Gastroesophageal sphincter (tissue), 4 donors: ENCODE data around the gene MCRIP1. TPM values are rescaled to one million over a fixed set of nuclear protein-coding genes. Genes with fewer than 3 reads are reported as not detected.
A peak's percentile ranks its signal among the peaks of the same experiment; 100 is the strongest.

Experiments used
- ATAC-seq: fragments of 150-250 bp; one replicate; pipeline ENCODE4 v1.9.1; 2016; ENCODE audit warnings: mild to moderate bottlenecking, moderate library complexity
- H3K27ac ChIP-seq, 4 donors: fragments of 200-600 bp; sonication (generic) in 3 of 4; 1 replicate in 3 of 4; 2 replicates in 1 of 4; pipeline ENCODE4 v1.5.1; 2016 to 2019
- H3K27me3 ChIP-seq: fragments of 200-600 bp; sonication (generic); one replicate; pipeline ENCODE4 v1.5.1; 2019
- H3K36me3 ChIP-seq, 2 donors: fragments of 200-600 bp; sonication (generic); one replicate each; pipeline ENCODE4 v1.5.1; 2019; ENCODE audit warnings: control low read depth in 1 of 2
- H3K4me1 ChIP-seq, 3 donors: fragments of 200-600 bp; sonication (generic); 1 replicate in 2 of 3; 2 replicates in 1 of 3; pipeline ENCODE4 v1.5.1; 2016 to 2019; ENCODE audit warnings: control low read depth in 2 of 3
- H3K4me3 ChIP-seq, 2 donors: fragments of 200-600 bp; sonication (generic); one replicate each; pipeline ENCODE4 v1.5.1; 2019; ENCODE audit warnings: mild to moderate bottlenecking in 1 of 2, moderate library complexity in 1 of 2
- H3K9me3 ChIP-seq, 3 donors: fragments of 200-600 bp; sonication (generic); one replicate each; pipeline ENCODE4 v1.5.1; 2017 to 2019; ENCODE audit warnings: control low read depth in 2 of 3
- CTCF ChIP-seq, 4 experiments: fragments of 200-600 bp in 2 of 4; fragments of 450-650 bp in 2 of 4; sonication (generic) in 1 of 4; IDR thresholded peaks; one replicate each; pipeline ENCODE4 v1.5.1; 2017 to 2019; ENCODE audit warnings: antibody characterized with exemption in 4 of 4, mild to moderate bottlenecking in 2 of 4, moderate library complexity in 2 of 4
- EP300 ChIP-seq: sonication (generic); formaldehyde crosslinking; IDR thresholded peaks from one replicate; pipeline ENCODE4 v1.6.1; 2017; ENCODE audit warnings: antibody characterized with exemption, mild to moderate bottlenecking
- POLR2A ChIP-seq, 2 donors: fragments of 450-650 bp; IDR thresholded peaks; one replicate each; pipeline ENCODE4 v1.6.1; 2017; ENCODE audit warnings: antibody characterized with exemption in 2 of 2, mild to moderate bottlenecking in 2 of 2, moderate library complexity in 1 of 2
- POLR2AphosphoS5 ChIP-seq: sonication (generic); formaldehyde crosslinking; IDR thresholded peaks from one replicate; pipeline ENCODE4 v1.6.1; 2017; ENCODE audit warnings: antibody characterized with exemption
- WGBS, 2 donors: methylation state at CpG; one replicate each; pipeline ENCODE4 v1.1.5; 2018; ENCODE audit warnings: low coverage in 1 of 2; 5-methylcytosine and 5-hydroxymethylcytosine counted together
- total RNA-seq, 4 donors: library from RNA; depleted of rRNA; stranded (reverse); fragments of >200 nt; gene quantifications; one replicate each; pipeline ENCODE4 v1.1.0, GENCODE V29; 2016

MCRIP1 gene
- total RNA-seq, 4 donors from 2014 or later: 70.4 to 131 (median 85.9) TPM

GRCh38 chr17:81871387-81872230 is 38.5 kb upstream of the MCRIP1 start:
- H3K4me1 ChIP-seq: peaks cover 0 to 57% (median 35%) of the 10 kb centered on the region in 3 donors
- WGBS, 2 donors: 0% methylated on average over 7 of the region's 86 CpGs; no CpG with 5 or more reads in 1 of the 2 donors
- H3K9me3 ChIP-seq: no peaks in the 10 kb centered on the region
- ATAC-seq: peak; percentile 23
- H3K4me3 ChIP-seq: peak overlapping the region; percentile 54 to 80
- no peaks in the 10 kb centered on the region for H3K27me3 ChIP-seq
- TF ChIP-seq CTCF (IDR thresholded peaks at IDR 0.05) (peak in 3 of 4 experiments; percentile 48 to 66 (median 55)), EP300 (no peak), POLR2A (IDR thresholded peaks at IDR 0.05) (peak; percentile 93 to 95)
- H3K27ac ChIP-seq: peak overlapping the region; percentile 82 to 99 (median 98)
- H3K36me3 ChIP-seq: peaks cover 0 to 27% of the 10 kb centered on the region in 2 donors

DNA sequence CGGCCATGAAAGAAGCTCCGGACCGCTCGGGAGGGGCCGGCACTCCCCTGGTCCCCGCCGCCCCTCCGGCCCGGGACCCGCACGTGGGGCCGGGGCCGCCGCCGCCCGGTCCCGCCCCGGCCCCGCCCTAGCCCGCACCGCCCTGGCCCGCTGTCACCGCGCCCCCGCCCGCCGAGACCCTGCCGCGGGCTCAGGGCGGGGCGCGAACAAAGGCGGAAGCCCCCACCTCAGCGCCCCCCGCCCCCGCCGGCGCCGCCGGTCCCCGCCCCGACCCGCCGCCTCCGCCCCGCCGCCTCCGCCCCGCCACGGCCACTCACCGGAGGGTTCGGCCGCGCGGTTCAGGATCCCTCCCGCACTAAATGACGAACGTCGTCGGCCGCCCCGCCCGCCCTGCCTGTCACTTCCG is 37.9 kb upstream of the MCRIP1 start, which contains the start of gene ARHGDIA:
Gene ARHGDIA, minus strand, starts transcription at position 357 of the 406 bp plus-strand sequence. CDS start 1,407 bp downstream, outside the sequence.
- peaks cover 0 to 63% (median 35%) of the 10 kb centered on the region in 3 donors for H3K4me1 ChIP-seq
- peak within 1 kb of the TSS; percentile 54 to 80 for H3K4me3 ChIP-seq
- peak within 1 kb of the TSS; percentile 84 to 99 (median 98) for H3K27ac ChIP-seq
- H3K27me3 ChIP-seq: no peaks in the 10 kb centered on the region
- WGBS, 2 donors: no CpG with 5 or more reads among the region's 64 CpGs
- no peak for TF ChIP-seq POLR2A (IDR thresholded peaks at IDR 0.05)
- TF ChIP-seq POLR2AphosphoS5: peak; percentile 98
- TF ChIP-seq EP300: no peak
- no peaks in the 10 kb centered on the region for H3K9me3 ChIP-seq
- peak; percentile 81 for ATAC-seq
- peaks cover 0 to 29% of the 10 kb centered on the region in 2 donors for H3K36me3 ChIP-seq

DNA sequence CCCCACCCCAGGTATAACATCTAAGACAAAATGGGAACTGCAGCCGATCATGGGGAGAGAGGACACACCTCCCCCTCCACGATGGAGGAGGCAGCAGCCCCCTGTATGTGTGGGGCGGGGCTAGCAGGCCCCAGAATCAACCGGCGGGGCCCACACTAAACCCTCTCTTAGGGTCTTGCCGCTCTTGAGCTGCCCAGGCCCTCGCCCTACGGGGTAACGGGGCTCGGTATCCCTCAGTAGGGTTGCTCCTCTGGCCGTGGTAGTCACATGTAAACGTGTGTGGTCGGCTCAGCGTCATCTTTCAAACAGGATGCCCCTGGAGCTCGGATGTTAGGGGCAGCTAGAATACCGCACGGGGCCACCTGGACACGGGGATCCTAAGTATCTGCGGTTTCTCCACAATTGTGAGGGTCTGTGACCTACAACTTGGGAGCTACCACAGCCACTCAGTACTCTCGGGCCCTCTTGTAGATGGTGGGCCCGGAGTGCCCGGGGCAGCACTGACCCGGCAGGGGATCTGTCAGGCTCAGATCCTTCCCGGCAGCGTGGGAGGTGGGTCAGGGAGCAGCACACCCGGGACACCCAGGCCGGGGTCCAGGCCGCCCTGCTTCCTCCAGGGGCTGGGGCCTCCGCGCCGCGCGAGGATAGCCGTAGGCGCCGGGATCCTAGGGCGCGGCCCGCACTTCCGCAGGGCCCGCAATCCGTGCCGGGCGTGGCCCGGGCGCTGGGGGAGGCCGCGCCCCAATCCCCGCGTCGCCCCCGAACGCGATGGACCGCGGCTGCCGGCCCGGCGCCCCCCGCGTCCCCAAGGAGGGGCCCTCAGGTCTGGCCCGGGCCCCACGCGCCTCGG is 37.3 kb upstream of the MCRIP1 start:
- TF ChIP-seq POLR2AphosphoS5 (peak; percentile 4), POLR2A (IDR thresholded peaks at IDR 0.05) (peak in 1 of 2 donors; percentile 36), EP300 (no peak), CTCF (IDR thresholded peaks at IDR 0.05) (no peak)
- ATAC-seq: peak; percentile 36
- WGBS, 2 donors: no CpG with 5 or more reads among the region's 65 CpGs
- peaks cover 0 to 35% of the 10 kb centered on the region in 2 donors for H3K36me3 ChIP-seq
- H3K9me3 ChIP-seq: no peaks in the 10 kb centered on the region
- H3K27ac ChIP-seq: peak overlapping the region; percentile 84 to 99 (median 98)
- peaks cover 0 to 68% (median 35%) of the 10 kb centered on the region in 3 donors for H3K4me1 ChIP-seq
- peak overlapping the region; percentile 54 to 80 for H3K4me3 ChIP-seq
- no peaks in the 10 kb centered on the region for H3K27me3 ChIP-seq

DNA sequence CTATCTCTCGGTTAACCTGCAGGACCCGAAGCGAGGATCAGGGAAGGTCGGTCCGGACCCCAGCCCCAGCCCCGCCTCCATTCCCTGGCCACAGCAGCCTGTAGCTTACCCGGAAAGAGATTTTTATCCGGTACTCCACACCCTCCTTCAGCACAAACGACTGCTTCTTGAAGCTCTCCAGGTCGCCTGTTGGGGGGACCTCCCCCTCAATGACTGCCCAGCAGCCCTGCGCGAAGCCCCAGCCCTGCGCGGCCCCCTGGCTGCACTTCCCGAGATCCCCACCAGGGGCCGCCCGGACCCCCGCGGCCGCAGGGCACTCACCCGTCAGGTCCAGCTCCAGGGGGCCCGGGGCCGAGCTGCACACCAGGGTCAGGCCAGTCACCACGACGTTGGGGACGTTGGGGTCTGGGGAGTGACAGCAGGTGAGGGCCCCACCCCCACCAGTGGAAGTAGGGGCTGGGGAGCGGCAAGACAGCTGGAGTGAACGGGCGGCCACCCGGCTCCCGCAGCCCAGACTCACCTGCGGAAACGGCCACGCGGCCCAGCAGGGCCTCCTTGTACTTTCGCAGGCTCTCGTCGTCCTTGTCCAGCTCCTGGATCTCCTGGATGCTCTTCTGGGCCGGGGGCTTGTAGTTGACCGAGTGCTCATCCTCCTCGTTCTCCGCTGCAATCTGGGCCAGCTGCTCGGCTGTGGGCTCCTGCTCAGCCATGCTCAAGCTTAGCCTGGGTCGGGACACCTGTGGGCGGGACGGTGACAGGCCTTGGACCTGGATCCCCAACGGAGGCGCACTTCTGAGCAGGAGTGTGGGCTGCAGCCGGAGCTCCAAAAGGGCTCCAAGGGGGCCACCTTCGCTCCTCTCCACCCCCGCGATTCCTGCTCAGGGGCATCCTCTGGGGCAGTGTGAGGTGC is 36.4 kb upstream of the MCRIP1 start:
- ATAC-seq: peak; percentile 8
- no peaks in the 10 kb centered on the region for H3K9me3 ChIP-seq
- H3K27me3 ChIP-seq: no peaks in the 10 kb centered on the region
- peak overlapping the region; percentile 84 to 99 (median 98) for H3K27ac ChIP-seq
- H3K4me3 ChIP-seq: peak overlapping the region; percentile 54 to 80
- WGBS, 2 donors: no CpG with 5 or more reads among the region's 52 CpGs
- H3K36me3 ChIP-seq: peaks cover 0 to 42% of the 10 kb centered on the region in 2 donors
- H3K4me1 ChIP-seq: peaks cover 0 to 68% (median 35%) of the 10 kb centered on the region in 3 donors
- TF ChIP-seq CTCF (IDR thresholded peaks at IDR 0.05) (peak in 3 of 4 experiments; percentile 87 to 95 (median 87)), POLR2A (IDR thresholded peaks at IDR 0.05) (no peak), POLR2AphosphoS5 (peak; percentile 23), EP300 (no peak)
